ENCODE data around the gene PSMB2. TPM values are rescaled to one million over a fixed set of nuclear protein-coding genes. Genes with fewer than 3 reads are reported as not detected.

PSMB2 gene
- total and polyA plus RNA-seq, 2 of the 8 experiments (the other 6 are each of a cell fraction or from before 2014, with no cell fraction given), result 91.4 to 101 TPM

- DNase-seq (ENCODE audit: low read depth in 1 of 2, low spot score in 2 of 2) (no peak), FAIRE-seq (no peak)
- WGBS, 2 experiments (ENCODE audit: extremely low coverage in 1 of 2, insufficient coverage in 1 of 2, insufficient read length in 1 of 2, insufficient replicate concordance in 2 of 2, low coverage in 1 of 2, low lambda C conversion rate in 2 of 2, missing lambda C conversion rate in 1 of 2), result 91% methylated on average over 8 of the region's 8 CpGs; no CpG with 5 or more reads in 1 of the 2 experiments
- H3K23ac ChIP-seq (ENCODE audit: insufficient read length), result no peak overlapping the region
- no peak overlapping the region for H3K27ac ChIP-seq (ENCODE audit: low read depth, low read length)
- no peaks in the 10 kb centered on the region for H3K9me3 ChIP-seq (ENCODE audit: insufficient read depth in 2 of 2, low read depth in 1 of 2, low read length in 1 of 2)
- TF ChIP-seq RFX5 (IDR thresholded peaks at IDR 0.05; ENCODE audit: borderline replicate concordance, low read depth, low read length) (no peak), YY1 (IDR thresholded peaks at IDR 0.05; ENCODE audit: low read depth, low read length) (no peak), POU5F1 (IDR thresholded peaks at IDR 0.05; ENCODE audit: low read depth, low read length) (no peak), SRF (IDR thresholded peaks at IDR 0.05; ENCODE audit: low read depth, low read length) (no peak), HDAC6 (IDR thresholded peaks at IDR 0.05; ENCODE audit: low read depth, low read length) (no peak), KDM4A (IDR thresholded peaks at IDR 0.05; ENCODE audit: low read depth, low read length, severe bottlenecking) (no peak), EGR1 (IDR thresholded peaks at IDR 0.05; ENCODE audit: borderline replicate concordance, low read depth, low read length) (no peak)
- H3K79me2 ChIP-seq (ENCODE audit: control insufficient read depth in 1 of 2, insufficient read depth in 2 of 2, low read length in 2 of 2), result peaks cover 0 to 36% of the 10 kb centered on the region in 2 experiments; a peak in 2 of 4 replicates
- no peaks in the 10 kb centered on the region for H3K27me3 ChIP-seq (replicated peaks in 1 of 4; ENCODE audit: control insufficient read depth in 3 of 4, extremely low read depth in 1 of 4, insufficient read depth in 3 of 4, low read length in 3 of 4)
- no peak overlapping the region for H3K9ac ChIP-seq (replicated peaks in 1 of 4; ENCODE audit: extremely low read depth in 1 of 4, low read depth in 3 of 4, low read length in 3 of 4)
- no peak overlapping the region for H3K14ac ChIP-seq (ENCODE audit: insufficient read length)
- peaks cover 0 to 25% (median 7%) of the 10 kb centered on the region in 4 experiments; a peak in 5 of 8 replicates for H3K36me3 ChIP-seq (ENCODE audit: control insufficient read depth in 2 of 4, insufficient read depth in 4 of 4, low read length in 3 of 4)
- no peak overlapping the region for H2BK12ac ChIP-seq (ENCODE audit: low read depth, low read length)
- no peak overlapping the region for H3K4me2 ChIP-seq (ENCODE audit: insufficient read depth in 1 of 2, low read depth in 2 of 2, low read length in 2 of 2)
- H4K91ac ChIP-seq (replicated peaks; ENCODE audit: insufficient read length, low read length), result no peak overlapping the region
- H4K20me1 ChIP-seq (replicated peaks in 1 of 2; ENCODE audit: control insufficient read depth in 1 of 2, insufficient read depth in 2 of 2, low read length in 2 of 2), result peaks cover 4 to 7% of the 10 kb centered on the region in 2 experiments
- H3K4ac ChIP-seq (replicated peaks; ENCODE audit: insufficient read length, low read depth, low read length), result no peak overlapping the region
- no peak overlapping the region for H2BK20ac ChIP-seq (ENCODE audit: low read length)
- H2BK15ac ChIP-seq (ENCODE audit: low read length), result no peak overlapping the region
- ChIA-PET POLR2A (ENCODE audit: partially characterized antibody) (no interaction called here), CTCF (ENCODE audit: partially characterized antibody) (interaction anchor here (0.9 to 1.6 kb wide), 3 partner anchors 38 to 99 kb away, joined by 3 to 8 read pairs (median 4); no protein-coding TSS in a partner anchor)
- H4K5ac ChIP-seq (ENCODE audit: insufficient read length, low read depth, low read length), result no peak overlapping the region
- H2AK5ac ChIP-seq (ENCODE audit: low read depth, low read length), result no peak overlapping the region
- H3K4me1 ChIP-seq (replicated peaks in 1 of 4; ENCODE audit: control insufficient read depth in 3 of 4, insufficient read depth in 4 of 4, low read length in 3 of 4), result no peaks in the 10 kb centered on the region
- H4K8ac ChIP-seq (ENCODE audit: extremely low read depth, insufficient read depth, low read length), result no peak overlapping the region
- H3K4me3 ChIP-seq (ENCODE audit: extremely low read depth in 1 of 4, insufficient read depth in 2 of 4, low read depth in 3 of 4, low read length in 4 of 4), result no peak overlapping the region
- H3K79me1 ChIP-seq (ENCODE audit: low read depth, low read length), result peaks cover 2% of the 10 kb centered on the region; the same call in 1 of the 2 replicates
- no peak overlapping the region for H2BK120ac ChIP-seq (replicated peaks; ENCODE audit: low read depth, low read length)
- H3K18ac ChIP-seq (ENCODE audit: extremely low read depth, low read length), result no peak overlapping the region
- H2BK5ac ChIP-seq (ENCODE audit: low read depth, low read length), result no peak overlapping the region
- H3K23me2 ChIP-seq (ENCODE audit: low read depth, low read length), result no peaks in the 10 kb centered on the region
- H3K56ac ChIP-seq (replicated peaks; ENCODE audit: insufficient read length, low read depth, low read length), result no peak overlapping the region
- no peak overlapping the region for H2AFZ ChIP-seq (ENCODE audit: low read length)
Measured at GRCh38 chr1:35615440-35615839, 25.9 kb downstream of the PSMB2 start.

All from H1 (cell line).